ENCODE measurements around the gene OTULINL.

DNA sequence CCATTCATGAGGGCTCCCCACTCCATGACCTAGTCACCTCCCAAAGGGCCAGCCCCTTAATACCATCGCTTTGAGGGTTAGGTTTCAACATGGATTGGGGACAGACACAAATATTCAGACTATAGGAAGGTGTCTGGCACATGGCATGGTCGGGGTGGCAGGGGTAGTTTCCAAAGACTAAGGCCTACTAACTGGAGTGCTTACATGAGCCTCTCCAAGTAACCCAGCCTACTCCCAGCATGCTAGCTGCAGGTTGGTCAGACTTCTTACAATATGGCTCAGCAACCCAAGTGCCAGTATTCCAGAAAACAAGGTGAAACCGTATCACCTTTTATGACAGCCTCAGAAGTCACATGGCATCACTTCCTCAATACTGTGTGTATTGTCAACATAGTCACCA lies 19.9 kb upstream of the OTULINL start:
- TF ChIP-seq, protein P1, sequence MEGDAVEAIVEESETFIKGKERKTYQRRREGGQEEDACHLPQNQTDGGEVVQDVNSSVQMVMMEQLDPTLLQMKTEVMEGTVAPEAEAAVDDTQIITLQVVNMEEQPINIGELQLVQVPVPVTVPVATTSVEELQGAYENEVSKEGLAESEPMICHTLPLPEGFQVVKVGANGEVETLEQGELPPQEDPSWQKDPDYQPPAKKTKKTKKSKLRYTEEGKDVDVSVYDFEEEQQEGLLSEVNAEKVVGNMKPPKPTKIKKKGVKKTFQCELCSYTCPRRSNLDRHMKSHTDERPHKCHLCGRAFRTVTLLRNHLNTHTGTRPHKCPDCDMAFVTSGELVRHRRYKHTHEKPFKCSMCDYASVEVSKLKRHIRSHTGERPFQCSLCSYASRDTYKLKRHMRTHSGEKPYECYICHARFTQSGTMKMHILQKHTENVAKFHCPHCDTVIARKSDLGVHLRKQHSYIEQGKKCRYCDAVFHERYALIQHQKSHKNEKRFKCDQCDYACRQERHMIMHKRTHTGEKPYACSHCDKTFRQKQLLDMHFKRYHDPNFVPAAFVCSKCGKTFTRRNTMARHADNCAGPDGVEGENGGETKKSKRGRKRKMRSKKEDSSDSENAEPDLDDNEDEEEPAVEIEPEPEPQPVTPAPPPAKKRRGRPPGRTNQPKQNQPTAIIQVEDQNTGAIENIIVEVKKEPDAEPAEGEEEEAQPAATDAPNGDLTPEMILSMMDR (IDR thresholded peaks at IDR 0.05) = no peak
- no peak for TF ChIP-seq ZFX (IDR thresholded peaks at IDR 0.05; ENCODE audit: borderline replicate concordance)
